DND-41 (cell line): ENCODE measurements around the gene ARAF.

Experiments used
- EZH2 ChIP-seq: IDR thresholded peaks from 3 replicates; pipeline ENCODE4 v1.6.1; 2012; ENCODE audit warnings: borderline replicate concordance, low read depth, mild to moderate bottlenecking, moderate library complexity, low read length, inconsistent platforms; ENCODE audit not compliant: severe bottlenecking
- TF ChIP-seq, protein P1 (sequence below): IDR thresholded peaks from 2 replicates; pipeline ENCODE4 v1.5.1; 2012; ENCODE audit warnings: borderline replicate concordance, low read length, moderate library complexity, mild to moderate bottlenecking; ENCODE audit not compliant: poor library complexity, severe bottlenecking; ENCODE audit errors: extremely low read depth

DNA sequence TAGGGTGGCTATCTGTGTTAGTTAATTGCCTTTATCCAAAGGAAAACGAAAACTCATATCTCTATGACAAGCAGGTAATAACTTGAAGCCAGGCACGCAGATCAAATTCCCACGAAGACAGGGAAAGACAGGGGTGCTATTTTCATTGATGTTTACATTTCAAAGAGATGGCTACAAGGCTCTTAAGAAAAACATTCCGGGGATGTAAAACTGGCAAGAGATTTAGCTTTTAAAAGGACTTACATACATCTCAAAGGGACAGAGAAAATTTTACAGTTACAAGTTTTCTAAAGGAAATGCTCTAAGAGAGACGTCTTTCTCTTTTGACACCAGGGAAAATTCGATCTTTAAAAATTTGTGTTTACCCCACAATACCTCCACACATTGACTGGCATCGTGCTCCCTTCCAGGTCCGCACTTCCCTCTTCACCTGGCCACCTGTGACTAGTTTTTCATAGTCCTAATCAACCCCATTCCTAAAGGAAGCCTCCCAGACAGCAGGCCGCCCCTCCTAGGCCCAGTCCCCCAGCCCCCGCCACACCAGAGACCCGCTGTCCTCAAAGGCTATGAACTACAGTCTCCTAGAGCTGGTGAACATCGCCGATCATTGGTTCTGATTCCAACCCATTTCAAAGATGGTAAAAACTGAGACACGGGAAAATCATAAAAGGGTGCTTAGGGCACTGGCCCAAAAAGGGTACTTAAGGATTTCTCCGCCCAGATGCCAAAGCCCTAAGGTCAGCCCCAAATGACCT, 649 bp upstream of the ARAF start:
- TF ChIP-seq, protein P1, sequence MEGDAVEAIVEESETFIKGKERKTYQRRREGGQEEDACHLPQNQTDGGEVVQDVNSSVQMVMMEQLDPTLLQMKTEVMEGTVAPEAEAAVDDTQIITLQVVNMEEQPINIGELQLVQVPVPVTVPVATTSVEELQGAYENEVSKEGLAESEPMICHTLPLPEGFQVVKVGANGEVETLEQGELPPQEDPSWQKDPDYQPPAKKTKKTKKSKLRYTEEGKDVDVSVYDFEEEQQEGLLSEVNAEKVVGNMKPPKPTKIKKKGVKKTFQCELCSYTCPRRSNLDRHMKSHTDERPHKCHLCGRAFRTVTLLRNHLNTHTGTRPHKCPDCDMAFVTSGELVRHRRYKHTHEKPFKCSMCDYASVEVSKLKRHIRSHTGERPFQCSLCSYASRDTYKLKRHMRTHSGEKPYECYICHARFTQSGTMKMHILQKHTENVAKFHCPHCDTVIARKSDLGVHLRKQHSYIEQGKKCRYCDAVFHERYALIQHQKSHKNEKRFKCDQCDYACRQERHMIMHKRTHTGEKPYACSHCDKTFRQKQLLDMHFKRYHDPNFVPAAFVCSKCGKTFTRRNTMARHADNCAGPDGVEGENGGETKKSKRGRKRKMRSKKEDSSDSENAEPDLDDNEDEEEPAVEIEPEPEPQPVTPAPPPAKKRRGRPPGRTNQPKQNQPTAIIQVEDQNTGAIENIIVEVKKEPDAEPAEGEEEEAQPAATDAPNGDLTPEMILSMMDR, result no peak
- TF ChIP-seq EZH2, result no peak
